Activated effector memory CD4-positive, alpha-beta T cell treated with anti-CD3 and anti-CD28 coated beads, Interleukin-2, amount 50 U/mL, for 16 hours (primary cell): ENCODE data around the gene ZNF423.
"Not testable (repeated sequence)": the region's sequence is repeated elsewhere in the genome, so short reads cannot be mapped to it uniquely, and the experiment has no call there.

Source experiments
- DNase-seq: peaks from one replicate; pipeline ENCODE4 v3.0.0-alpha.2; 2020

The ZNF423 gene

GRCh38 chr16:49690778-49691177 is 165.1 kb downstream of the ZNF423 start:
- no peak for DNase-seq

DNA sequence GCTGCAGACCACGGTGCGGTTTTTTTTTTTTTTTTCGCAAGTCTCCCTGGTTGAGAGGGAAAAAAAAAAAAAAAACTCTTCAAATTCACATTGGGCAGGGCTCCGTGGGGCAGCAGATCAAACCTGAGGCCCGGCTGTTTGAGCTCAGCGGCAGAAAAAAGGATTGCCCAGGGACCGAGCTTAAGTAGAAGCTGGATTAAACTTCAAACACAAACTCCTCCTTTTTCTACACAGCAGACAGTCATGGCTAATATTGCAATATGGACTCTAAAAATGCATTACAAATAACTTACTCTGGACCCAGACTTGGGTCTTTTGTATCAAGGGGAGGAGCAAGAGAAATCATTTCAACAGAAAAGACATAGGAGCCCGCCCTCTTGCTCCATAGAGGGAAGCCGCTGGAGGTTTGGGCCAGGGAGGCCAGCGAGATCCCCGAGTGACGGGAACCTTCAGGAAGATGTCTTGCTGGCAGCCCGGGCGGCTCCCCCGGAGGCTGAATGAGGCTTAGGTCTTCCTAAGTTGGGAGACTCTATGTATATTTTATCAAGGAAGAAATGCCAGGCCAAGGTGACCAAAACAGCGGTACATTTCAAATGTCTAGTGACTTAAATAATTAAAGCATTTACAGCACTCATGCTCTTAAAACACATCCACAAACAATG is 167.7 kb downstream of the ZNF423 start:
- no peak for DNase-seq

- DNase-seq: no peak
Observed at GRCh38 chr16:49687476-49688002, 168.4 kb downstream of the ZNF423 start.

DNA sequence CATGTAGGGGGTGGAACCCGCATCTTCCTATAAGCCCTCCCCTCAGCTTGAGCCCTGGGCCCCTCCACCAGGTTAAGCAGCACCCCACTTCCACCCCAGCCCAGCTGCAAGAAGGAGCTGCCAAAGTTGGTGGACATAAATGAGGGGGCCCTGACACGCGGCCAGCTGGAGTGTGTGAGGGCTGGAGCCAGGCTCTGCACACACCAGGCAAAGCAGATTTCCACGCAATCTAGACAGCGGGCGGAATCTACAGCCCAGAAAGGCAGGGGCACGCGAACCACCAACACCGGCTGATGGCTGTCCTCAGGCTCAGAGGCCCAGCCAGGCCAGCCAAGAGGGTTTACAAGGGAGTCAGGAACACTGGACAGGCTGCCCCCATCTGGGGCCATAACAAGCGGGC is 171.2 kb downstream of the ZNF423 start:
- no peak for DNase-seq

DNA sequence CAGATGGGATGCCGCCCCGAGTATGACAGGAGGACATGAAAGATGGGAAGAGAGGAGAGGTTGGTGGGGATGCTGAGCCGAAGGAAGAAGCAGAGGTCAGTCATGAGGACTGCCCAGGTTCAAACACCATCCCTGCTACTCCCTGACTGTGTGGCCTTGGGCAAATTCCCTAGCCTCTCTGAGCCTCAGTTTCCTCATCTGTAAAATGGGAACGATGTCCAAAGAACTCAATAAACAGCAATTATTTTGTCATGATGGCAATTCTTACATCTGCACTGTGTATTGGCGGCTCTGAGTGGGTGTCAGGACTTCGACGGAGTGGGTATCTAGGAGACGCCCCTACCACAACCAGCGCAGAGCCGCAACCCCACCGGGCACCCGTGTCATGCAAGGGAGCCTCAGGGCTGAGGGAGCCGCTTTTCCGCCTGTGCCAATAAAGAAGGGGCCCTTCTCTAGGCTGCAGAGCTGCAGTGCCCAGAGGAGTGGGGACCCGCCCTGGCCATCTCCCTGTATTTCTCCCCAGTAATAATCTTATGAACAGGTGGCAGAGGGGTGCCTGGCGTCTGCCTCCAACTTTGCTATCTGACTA is 173.2 kb downstream of the ZNF423 start:
- no peak for DNase-seq

GRCh38 chr16:49681217-49681883 is 174.6 kb downstream of the ZNF423 start:
- no peak for DNase-seq

DNA sequence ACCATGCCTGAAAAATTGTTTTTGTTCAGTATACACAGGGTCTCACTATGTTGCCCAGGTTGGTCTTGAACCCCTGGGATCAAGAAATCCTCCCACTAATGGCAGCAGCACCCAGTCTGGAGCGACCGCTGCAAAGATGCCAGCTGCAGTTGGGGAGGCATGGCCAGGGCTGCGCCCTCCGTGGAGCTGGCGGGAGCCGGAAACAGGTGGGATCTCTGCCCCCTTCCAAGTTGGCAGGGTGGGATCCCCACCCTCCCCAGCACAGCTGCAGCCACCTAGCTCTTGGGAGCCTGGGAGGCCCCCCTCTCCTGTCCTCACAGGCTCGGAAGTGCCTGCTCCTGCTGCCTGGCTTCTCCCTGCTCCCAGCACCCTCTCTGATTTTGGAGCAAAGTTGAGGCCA is 176.8 kb downstream of the ZNF423 start:
- DNase-seq: no peak

DNA sequence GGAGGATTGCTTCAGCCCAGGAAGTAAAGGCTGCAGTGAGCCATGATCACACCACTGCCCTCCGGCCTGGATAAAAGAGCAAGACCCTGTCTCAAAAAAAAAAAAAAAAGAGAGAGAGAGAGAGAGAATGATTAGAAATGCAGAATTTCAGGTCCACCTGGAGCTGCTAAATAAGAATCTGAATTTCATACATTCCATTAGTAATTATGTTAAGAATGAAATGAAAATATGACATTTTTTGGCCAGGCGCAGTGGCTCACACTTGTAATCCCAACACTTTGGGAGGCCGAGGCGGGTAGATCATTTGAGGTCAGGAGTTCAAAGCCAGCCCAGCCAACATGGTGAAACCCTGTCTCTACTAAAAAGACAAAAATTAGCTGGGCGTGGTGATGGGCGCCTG is 178.3 kb downstream of the ZNF423 start:
- not testable (repeated sequence) for DNase-seq

- DNase-seq: no peak
Observed at GRCh38 chr16:49675413-49675812, 180.5 kb downstream of the ZNF423 start.

DNA sequence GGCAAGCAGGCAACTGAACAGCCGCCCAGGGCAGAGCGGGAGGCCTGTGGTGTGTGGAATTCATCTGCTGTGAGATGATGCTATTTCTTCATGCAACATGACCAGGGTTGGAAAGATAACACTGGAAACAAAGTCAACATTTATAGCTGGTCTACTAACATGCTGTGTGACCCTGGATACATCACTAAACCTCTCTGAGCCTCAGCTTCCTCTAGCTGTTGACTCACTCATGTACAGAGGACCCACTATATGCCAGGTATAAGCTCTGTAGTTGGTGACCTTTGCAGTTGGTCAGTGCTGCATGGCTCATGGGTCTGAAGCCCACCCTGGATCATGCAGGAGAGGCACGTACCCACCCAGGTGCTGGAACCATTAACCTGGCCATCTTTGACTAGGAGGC is 180.9 kb downstream of the ZNF423 start:
- DNase-seq: no peak

- no peak for DNase-seq
Observed at GRCh38 chr16:49674351-49674851, 181.5 kb downstream of the ZNF423 start.

GRCh38 chr16:49673442-49673841 is 182.5 kb downstream of the ZNF423 start:
- no peak for DNase-seq

GRCh38 chr16:49672753-49673152 is 183.2 kb downstream of the ZNF423 start:
- no peak for DNase-seq

- DNase-seq: no peak
Observed at GRCh38 chr16:49671333-49671732, 184.6 kb downstream of the ZNF423 start.

DNA sequence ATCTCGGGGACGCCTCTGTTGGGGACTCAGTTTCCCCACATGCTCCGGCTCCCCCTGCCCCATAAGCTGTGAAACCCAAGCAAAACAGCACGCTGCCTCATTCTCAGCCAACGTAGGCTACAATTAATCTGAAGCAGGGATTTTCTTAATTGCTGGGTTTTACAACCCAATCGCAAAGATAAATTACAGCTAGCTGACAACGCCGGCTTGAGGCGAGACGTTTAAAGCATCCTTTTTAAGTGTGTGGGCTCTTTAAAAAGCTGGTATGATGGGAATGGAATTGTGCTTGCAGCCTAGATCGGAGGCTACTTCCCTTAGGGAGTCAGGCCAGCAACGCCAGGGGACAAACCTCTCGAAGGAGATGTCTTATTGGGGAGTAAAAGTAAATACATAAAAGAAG is 185.3 kb downstream of the ZNF423 start:
- no peak for DNase-seq

GRCh38 chr16:49665482-49666230 is 190.3 kb downstream of the ZNF423 start:
- no peak for DNase-seq

DNA sequence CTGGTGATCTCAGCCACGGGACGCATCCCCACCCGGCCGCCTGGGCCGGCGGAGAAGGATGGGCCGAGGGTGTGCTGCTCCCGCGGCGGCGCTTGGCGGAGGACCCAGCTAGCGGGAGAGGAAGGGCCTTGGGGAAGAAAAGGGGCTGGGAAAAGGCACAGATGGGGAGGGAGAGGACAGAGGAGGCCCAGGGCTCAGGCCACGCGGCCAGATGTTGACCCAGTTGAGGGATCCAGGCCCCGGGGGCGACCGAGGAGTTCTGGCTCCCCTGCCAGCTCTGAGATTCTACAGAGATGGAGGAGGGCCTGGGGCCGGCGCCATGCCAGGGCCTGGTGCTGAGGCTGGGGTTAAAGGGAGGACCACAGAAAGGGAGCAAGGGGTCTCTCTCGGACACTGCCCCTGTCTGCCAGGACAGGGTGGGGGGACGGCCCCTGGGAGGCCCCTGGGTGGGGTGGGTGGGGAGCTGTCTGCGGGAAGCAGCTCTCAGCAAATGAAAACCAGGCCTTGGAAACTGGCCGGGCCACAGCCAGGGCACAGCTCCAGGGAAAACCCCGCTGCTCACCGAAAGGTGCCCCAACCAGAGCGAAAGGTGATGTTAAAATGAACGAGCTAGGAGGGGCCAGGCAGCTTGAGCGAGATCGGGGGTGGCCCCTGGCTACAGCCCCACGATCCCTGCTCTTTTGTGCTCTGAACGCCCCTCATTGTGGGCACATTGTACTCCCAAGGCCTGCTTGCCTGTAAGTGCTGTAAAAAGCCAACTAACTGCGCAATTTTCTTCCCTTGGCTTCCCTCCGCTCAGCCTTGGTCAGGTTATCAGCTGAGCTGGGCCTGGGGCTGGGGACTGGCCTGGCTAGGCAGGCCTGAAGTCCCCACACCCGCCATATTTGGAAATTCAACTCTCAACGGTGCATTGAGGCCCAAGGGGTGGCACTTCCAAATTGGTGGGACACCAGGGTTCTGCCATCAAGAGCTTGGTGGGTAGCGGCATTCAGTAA is 191.4 kb downstream of the ZNF423 start:
- DNase-seq: no peak

GRCh38 chr16:49663081-49664065 is 192.5 kb downstream of the ZNF423 start:
- no peak for DNase-seq

DNA sequence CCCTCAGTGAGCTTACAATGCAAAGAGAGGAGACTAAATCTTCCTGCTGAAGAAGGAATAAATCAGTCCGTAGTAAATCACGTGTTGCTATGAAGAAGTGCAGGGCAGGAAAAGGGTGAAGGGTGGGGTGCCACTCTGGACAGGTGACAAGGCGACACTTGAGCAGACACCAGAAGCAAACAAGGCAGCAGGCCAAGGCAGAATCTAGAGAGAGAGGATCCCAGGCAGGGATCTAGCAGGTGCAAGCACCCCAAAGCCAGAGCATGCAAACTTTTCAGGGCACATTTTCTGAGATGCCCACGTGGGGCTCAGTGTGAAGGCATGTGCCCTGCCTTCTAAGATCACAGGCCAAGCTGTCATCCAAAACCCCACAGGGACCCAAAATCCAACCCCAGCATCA is 193.3 kb downstream of the ZNF423 start:
- no peak for DNase-seq

- DNase-seq: no peak
Observed at GRCh38 chr16:49661465-49662187, 194.3 kb downstream of the ZNF423 start.
